GM06990 (cell line): ENCODE measurements around the gene RNF215.

ENCODE experiments used
- DNase-seq: peaks from one replicate; pipeline ENCODE4 v3.0.0-alpha.2; 2011; ENCODE audit not compliant: insufficient read length; ENCODE audit errors: extremely low read depth
- H3K27me3 ChIP-seq: replicated peaks from 2 replicates; pipeline ENCODE4 v1.6.0; 2011; ENCODE audit warnings: low read length; ENCODE audit not compliant: control insufficient read depth, insufficient read depth
- H3K36me3 ChIP-seq: 2 replicates; pipeline ENCODE4 v1.5.1; 2011; ENCODE audit warnings: low read length; ENCODE audit not compliant: control insufficient read depth, insufficient read depth
- H3K4me3 ChIP-seq: replicated peaks from 2 replicates; pipeline ENCODE4 v1.5.1; 2011; ENCODE audit warnings: low read depth, mild to moderate bottlenecking, control low read depth, low read length
- TF ChIP-seq, protein P1 (sequence below): IDR thresholded peaks from 2 replicates; pipeline ENCODE4 v1.5.1; 2011; ENCODE audit warnings: low read length, control low read depth, mild to moderate bottlenecking, inconsistent platforms; ENCODE audit not compliant: insufficient read depth, poor library complexity, severe bottlenecking

Gene RNF215

DNA sequence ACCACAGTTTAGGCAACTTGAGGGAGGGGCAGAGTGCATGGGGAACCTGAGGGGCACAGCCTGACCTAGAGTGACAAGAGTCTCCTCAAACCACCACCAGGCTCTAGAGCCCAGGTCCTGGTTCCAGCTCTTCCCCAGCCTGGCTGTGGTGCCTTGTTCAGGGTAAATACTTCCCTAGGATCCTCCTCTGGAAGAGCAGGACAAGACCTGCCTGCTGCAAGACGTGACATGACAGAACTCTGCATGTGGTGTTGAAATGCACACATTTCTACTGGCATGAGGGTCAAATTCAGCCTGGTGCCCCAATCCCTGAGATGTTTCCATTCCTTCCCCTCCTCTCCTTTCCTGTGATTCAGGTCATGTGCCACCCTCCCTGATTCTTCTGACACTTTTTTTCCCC lies 12.9 kb upstream of the RNF215 start:
- peaks cover 3% of the 10 kb centered on the region for H3K27me3 ChIP-seq
- TF ChIP-seq, protein P1, sequence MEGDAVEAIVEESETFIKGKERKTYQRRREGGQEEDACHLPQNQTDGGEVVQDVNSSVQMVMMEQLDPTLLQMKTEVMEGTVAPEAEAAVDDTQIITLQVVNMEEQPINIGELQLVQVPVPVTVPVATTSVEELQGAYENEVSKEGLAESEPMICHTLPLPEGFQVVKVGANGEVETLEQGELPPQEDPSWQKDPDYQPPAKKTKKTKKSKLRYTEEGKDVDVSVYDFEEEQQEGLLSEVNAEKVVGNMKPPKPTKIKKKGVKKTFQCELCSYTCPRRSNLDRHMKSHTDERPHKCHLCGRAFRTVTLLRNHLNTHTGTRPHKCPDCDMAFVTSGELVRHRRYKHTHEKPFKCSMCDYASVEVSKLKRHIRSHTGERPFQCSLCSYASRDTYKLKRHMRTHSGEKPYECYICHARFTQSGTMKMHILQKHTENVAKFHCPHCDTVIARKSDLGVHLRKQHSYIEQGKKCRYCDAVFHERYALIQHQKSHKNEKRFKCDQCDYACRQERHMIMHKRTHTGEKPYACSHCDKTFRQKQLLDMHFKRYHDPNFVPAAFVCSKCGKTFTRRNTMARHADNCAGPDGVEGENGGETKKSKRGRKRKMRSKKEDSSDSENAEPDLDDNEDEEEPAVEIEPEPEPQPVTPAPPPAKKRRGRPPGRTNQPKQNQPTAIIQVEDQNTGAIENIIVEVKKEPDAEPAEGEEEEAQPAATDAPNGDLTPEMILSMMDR, result no peak
- no peaks in the 10 kb centered on the region for H3K36me3 ChIP-seq
- DNase-seq, result no peak
- H3K4me3 ChIP-seq, result no peak overlapping the region

DNA sequence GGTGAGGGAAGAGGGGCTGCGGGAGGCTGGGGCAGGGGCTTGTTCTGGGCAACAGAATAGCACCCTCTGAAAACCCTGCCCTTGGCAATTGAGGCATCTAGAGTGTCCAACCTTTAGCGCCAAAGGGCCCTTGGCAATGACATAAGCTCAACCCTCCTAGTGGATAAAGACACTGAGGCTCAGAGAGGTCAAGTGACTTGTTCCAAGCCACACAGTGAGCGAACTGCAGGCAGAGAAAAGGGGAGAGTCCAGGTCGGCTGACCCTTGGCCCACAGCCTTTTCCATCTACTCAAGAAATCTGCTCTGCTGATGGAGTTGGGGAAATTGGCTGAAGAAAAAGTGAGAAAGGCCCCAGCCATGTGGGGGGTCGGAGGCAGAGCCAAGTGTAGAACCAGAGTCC lies 12.5 kb upstream of the RNF215 start:
- Histone ChIP-seq H3K27me3 (peaks cover 3% of the 10 kb centered on the region), H3K36me3 (no peaks in the 10 kb centered on the region), H3K4me3 (no peak overlapping the region)
- DNase-seq, result no peak
- TF ChIP-seq, protein P1, result no peak

GRCh38 chr22:30398685-30399680 lies 11.8 kb upstream of the RNF215 start:
- H3K4me3 ChIP-seq, result no peak overlapping the region
- H3K27me3 ChIP-seq, result peaks cover 3% of the 10 kb centered on the region
- no peak for DNase-seq
- TF ChIP-seq, protein P1, result no peak
- H3K36me3 ChIP-seq, result no peaks in the 10 kb centered on the region

GRCh38 chr22:30397656-30398635 lies 10.7 kb upstream of the RNF215 start:
- TF ChIP-seq, protein P1, result no peak
- Histone ChIP-seq H3K36me3 (no peaks in the 10 kb centered on the region), H3K4me3 (peak overlapping the region; percentile 64; the same call in 1 of the 2 replicates), H3K27me3 (peaks cover 3% of the 10 kb centered on the region)
- no peak for DNase-seq

DNA sequence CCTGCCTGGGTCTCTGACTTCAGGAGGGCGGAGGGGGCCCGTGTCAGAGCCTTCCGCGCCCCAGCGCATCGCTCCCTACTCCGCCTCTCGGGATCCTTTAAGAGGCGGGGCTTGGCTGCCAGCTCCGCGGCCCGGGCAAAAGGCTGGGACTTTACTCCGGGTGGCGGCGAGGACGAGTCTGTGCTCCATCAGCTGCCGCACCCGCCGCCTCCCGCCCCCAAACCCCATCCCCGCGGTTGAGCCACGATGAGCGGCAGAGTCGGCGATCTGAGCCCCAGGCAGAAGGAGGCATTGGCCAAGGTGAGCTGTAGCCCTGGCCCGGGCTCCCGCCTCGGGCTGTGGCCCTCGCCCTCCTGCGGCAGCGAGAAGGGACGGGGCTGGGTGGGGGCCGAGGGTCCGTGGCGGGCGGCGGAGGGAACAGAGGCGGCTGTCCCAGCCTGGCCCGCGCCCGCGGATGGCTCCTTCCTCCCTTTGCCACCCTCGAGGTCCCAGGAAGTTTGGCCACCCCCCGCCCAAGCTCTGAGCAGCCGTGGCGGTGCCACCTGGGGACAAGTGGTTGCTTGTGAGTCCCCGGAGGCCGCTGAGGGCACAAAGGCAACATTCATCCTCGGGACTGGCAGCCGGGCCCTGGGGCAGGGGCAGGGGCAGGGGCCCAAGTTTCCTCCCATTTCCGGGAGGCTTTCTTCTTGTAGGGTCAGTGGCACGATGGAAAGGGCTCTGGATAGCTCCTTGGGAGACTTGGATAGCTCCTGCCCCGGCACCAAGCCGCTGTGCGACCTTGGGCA lies 9.9 kb upstream of the RNF215 start, which contains the start of gene SEC14L2:
Gene SEC14L2 (plus strand): TSS at position 148 of the 785 bp plus-strand sequence. CDS start 99 bp downstream, at position 247.
- H3K4me3 ChIP-seq, result peak within 1 kb of the TSS; percentile 64
- peaks cover 3% of the 10 kb centered on the region for H3K27me3 ChIP-seq
- no peaks in the 10 kb centered on the region for H3K36me3 ChIP-seq
- no peak for DNase-seq
- TF ChIP-seq, protein P1, result no peak
